Measurements from ENCODE around the gene LINC00632.
"Not testable (repeated sequence)": the region's sequence is repeated elsewhere in the genome, so short reads cannot be mapped to it uniquely, and the experiment has no call there.

LINC00632 gene

DNA sequence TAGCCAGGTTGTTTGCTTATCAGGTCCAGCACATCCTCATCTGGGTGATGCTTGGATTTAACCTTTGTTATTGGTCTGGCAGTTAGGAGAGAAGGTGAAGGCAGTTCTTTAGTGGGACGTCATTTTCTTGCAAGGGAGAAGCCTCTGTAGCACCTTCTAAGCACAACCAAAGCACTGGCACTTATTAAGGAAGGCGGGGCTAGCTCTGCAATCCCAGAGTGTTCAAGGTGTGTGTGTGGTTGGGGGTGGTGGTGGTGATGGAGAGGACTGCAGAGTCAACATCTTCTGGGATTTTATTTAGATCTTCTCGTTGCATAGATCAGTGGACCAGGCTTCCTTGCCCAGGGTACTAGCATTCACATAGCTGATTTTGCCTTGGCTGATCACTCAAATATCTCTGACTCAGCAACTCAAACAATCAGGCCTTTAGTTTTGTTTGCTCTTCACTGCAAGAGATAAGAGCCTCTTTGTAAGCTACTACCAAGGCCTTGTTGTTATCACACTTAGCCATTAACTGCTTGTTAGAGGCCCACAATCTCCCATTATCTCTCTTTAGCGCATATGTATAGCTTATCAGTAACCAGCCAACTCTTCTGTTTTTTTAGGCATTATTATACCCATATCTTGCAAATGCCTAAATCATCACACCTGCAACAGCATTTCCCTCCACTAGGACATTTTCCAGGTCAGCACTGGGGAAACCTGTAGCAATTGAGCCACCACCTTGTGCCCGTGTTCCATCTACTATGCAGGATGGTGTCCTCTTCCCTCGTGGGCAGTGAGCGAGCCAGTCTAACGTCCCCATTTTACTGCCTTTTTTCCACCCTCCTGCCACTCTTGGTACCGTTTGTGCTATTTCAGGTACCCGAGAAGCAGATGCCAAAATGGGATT, 36.5 kb upstream of the LINC00632 start:
- no peak overlapping the region for H3K4me3 ChIP-seq (ENCODE audit: insufficient read depth, low read length, poor library complexity, severe bottlenecking)
- H3K9me3 ChIP-seq (ENCODE audit: insufficient read depth, low read length): no peaks in the 10 kb centered on the region
- no peak overlapping the region for H3K4me2 ChIP-seq (ENCODE audit: low read depth, low read length, poor library complexity, severe bottlenecking)
- H3K27me3 ChIP-seq (ENCODE audit: low read length): no peaks in the 10 kb centered on the region
- TF ChIP-seq, protein P1, sequence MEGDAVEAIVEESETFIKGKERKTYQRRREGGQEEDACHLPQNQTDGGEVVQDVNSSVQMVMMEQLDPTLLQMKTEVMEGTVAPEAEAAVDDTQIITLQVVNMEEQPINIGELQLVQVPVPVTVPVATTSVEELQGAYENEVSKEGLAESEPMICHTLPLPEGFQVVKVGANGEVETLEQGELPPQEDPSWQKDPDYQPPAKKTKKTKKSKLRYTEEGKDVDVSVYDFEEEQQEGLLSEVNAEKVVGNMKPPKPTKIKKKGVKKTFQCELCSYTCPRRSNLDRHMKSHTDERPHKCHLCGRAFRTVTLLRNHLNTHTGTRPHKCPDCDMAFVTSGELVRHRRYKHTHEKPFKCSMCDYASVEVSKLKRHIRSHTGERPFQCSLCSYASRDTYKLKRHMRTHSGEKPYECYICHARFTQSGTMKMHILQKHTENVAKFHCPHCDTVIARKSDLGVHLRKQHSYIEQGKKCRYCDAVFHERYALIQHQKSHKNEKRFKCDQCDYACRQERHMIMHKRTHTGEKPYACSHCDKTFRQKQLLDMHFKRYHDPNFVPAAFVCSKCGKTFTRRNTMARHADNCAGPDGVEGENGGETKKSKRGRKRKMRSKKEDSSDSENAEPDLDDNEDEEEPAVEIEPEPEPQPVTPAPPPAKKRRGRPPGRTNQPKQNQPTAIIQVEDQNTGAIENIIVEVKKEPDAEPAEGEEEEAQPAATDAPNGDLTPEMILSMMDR (IDR thresholded peaks at IDR 0.05; ENCODE audit: insufficient read depth, low read length, poor library complexity, severe bottlenecking): no peak
- no peak for TF ChIP-seq EZH2phosphoT487 (conservative IDR thresholded peaks at IDR 0.05; ENCODE audit: low read length)
- no peaks in the 10 kb centered on the region for H3K36me3 ChIP-seq (ENCODE audit: low read length)
- no peak overlapping the region for H3K9ac ChIP-seq (ENCODE audit: low read length)
- no peaks in the 10 kb centered on the region for H3K9me2 ChIP-seq (replicated peaks; ENCODE audit: insufficient read depth, low read length)
- H3K27ac ChIP-seq (ENCODE audit: low read depth, low read length): no peak overlapping the region
- H2AFZ ChIP-seq (ENCODE audit: low read depth, low read length, severe bottlenecking): no peak overlapping the region
- no peaks in the 10 kb centered on the region for H3F3A ChIP-seq (ENCODE audit: insufficient read depth)
- no peaks in the 10 kb centered on the region for H4K20me1 ChIP-seq (ENCODE audit: low read depth, low read length)
- H3K79me2 ChIP-seq (ENCODE audit: insufficient read depth, low read length): no peaks in the 10 kb centered on the region

DNA sequence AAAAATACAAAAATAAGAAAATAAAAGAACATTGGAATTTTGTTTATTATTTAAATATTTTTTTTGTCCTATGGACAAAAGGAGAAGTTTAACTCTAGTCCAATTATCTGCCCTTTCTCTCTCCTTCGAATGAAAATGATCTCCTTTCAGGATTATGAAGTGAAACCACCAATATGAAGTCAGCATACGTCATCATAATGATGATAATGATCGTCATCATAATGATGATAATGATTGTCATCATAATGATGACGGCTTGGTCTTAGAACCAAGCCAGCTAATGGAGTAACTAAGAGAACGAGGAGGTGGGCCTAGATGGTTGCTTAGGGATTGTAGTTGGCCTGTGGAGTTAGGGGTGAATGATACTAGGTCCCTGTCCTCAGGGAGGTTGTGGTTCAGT, 21.9 kb upstream of the LINC00632 start:
- Histone ChIP-seq H3K4me2 (ENCODE audit: low read depth, low read length, poor library complexity, severe bottlenecking) (no peak overlapping the region), H3K27ac (ENCODE audit: low read depth, low read length) (no peak overlapping the region), H3K9me3 (ENCODE audit: insufficient read depth, low read length) (no peaks in the 10 kb centered on the region), H3K36me3 (ENCODE audit: low read length) (no peaks in the 10 kb centered on the region), H3K4me3 (ENCODE audit: insufficient read depth, low read length, poor library complexity, severe bottlenecking) (no peak overlapping the region), H2AFZ (ENCODE audit: low read depth, low read length, severe bottlenecking) (no peak overlapping the region), H3F3A (ENCODE audit: insufficient read depth) (no peaks in the 10 kb centered on the region), H3K9me2 (replicated peaks; ENCODE audit: insufficient read depth, low read length) (no peaks in the 10 kb centered on the region), H3K79me2 (ENCODE audit: insufficient read depth, low read length) (no peaks in the 10 kb centered on the region), H3K9ac (ENCODE audit: low read length) (no peak overlapping the region), H3K27me3 (ENCODE audit: low read length) (no peaks in the 10 kb centered on the region), H4K20me1 (ENCODE audit: low read depth, low read length) (no peaks in the 10 kb centered on the region)
- no peak for TF ChIP-seq EZH2phosphoT487 (conservative IDR thresholded peaks at IDR 0.05; ENCODE audit: low read length)
- TF ChIP-seq, protein P1 (IDR thresholded peaks at IDR 0.05; ENCODE audit: insufficient read depth, low read length, poor library complexity, severe bottlenecking): no peak

DNA sequence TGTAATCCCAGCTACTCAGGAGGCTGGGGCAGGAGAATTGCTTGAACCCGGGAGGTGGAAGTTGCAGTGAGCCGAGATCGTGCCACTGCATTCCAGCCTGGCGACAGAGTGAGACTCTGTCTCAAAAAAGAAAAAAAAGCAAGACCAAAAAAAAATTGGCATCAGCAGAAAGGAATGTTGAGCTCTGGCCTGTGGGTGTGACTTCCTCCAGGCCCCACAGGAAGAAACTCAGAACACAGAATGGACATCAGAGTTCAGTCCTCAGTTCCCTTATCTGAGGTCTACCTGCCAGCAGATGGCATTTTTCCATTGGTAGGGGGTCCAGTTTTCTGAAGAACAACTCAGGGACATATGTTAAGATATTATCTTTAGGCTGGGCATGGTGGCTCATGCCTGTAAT, 18.0 kb upstream of the LINC00632 start:
- H4K20me1 ChIP-seq (ENCODE audit: low read depth, low read length); H3K79me2 ChIP-seq (ENCODE audit: insufficient read depth, low read length); H3K27me3 ChIP-seq (ENCODE audit: low read length); H2AFZ ChIP-seq (ENCODE audit: low read depth, low read length, severe bottlenecking); H3K4me2 ChIP-seq (ENCODE audit: low read depth, low read length, poor library complexity, severe bottlenecking); H3K9me2 ChIP-seq (replicated peaks; ENCODE audit: insufficient read depth, low read length); H3K4me3 ChIP-seq (ENCODE audit: insufficient read depth, low read length, poor library complexity, severe bottlenecking); H3K9me3 ChIP-seq (ENCODE audit: insufficient read depth, low read length); H3K27ac ChIP-seq (ENCODE audit: low read depth, low read length); H3F3A ChIP-seq (ENCODE audit: insufficient read depth); H3K36me3 ChIP-seq (ENCODE audit: low read length); H3K9ac ChIP-seq (ENCODE audit: low read length): not testable (repeated sequence)

DNA sequence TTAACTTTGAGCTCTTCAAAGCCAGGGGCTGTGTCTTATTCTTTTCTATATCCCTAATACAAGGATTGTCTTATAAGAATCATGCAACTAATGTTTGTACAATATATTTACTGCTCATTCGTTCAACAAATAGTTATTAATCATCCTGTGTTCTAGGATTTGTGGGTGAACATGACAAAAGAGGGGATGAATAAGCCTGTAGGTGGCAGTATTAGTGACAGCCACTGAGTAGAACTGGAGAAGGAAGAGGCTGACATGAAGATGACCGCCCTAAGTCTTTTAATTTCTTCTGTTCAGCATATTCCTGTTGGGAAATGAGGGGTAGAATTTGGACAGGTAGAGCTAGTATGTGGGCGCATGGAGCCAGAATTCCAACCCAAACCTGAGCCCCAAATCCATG, 11.9 kb upstream of the LINC00632 start:
- TF ChIP-seq, protein P1 (IDR thresholded peaks at IDR 0.05; ENCODE audit: insufficient read depth, low read length, poor library complexity, severe bottlenecking): peak; percentile 18
- TF ChIP-seq EZH2phosphoT487 (conservative IDR thresholded peaks at IDR 0.05; ENCODE audit: low read length): no peak
- H3K9me3 ChIP-seq (ENCODE audit: insufficient read depth, low read length): no peaks in the 10 kb centered on the region
- no peaks in the 10 kb centered on the region for H3K9me2 ChIP-seq (replicated peaks; ENCODE audit: insufficient read depth, low read length)
- H2AFZ ChIP-seq (ENCODE audit: low read depth, low read length, severe bottlenecking): no peak overlapping the region
- H3F3A ChIP-seq (ENCODE audit: insufficient read depth): no peaks in the 10 kb centered on the region
- H3K36me3 ChIP-seq (ENCODE audit: low read length): no peaks in the 10 kb centered on the region
- no peaks in the 10 kb centered on the region for H3K27me3 ChIP-seq (ENCODE audit: low read length)
- H3K9ac ChIP-seq (ENCODE audit: low read length): no peak overlapping the region
- H3K79me2 ChIP-seq (ENCODE audit: insufficient read depth, low read length): no peaks in the 10 kb centered on the region
- H3K4me3 ChIP-seq (ENCODE audit: insufficient read depth, low read length, poor library complexity, severe bottlenecking): no peak overlapping the region
- no peak overlapping the region for H3K27ac ChIP-seq (ENCODE audit: low read depth, low read length)
- H4K20me1 ChIP-seq (ENCODE audit: low read depth, low read length): no peaks in the 10 kb centered on the region
- H3K4me2 ChIP-seq (ENCODE audit: low read depth, low read length, poor library complexity, severe bottlenecking): no peak overlapping the region
